ENCODE results near the gene XPR1.
"Not testable (repeated sequence)": the region's sequence is repeated elsewhere in the genome, so short reads cannot be mapped to it uniquely, and the experiment has no call there.

The XPR1 gene

DNA sequence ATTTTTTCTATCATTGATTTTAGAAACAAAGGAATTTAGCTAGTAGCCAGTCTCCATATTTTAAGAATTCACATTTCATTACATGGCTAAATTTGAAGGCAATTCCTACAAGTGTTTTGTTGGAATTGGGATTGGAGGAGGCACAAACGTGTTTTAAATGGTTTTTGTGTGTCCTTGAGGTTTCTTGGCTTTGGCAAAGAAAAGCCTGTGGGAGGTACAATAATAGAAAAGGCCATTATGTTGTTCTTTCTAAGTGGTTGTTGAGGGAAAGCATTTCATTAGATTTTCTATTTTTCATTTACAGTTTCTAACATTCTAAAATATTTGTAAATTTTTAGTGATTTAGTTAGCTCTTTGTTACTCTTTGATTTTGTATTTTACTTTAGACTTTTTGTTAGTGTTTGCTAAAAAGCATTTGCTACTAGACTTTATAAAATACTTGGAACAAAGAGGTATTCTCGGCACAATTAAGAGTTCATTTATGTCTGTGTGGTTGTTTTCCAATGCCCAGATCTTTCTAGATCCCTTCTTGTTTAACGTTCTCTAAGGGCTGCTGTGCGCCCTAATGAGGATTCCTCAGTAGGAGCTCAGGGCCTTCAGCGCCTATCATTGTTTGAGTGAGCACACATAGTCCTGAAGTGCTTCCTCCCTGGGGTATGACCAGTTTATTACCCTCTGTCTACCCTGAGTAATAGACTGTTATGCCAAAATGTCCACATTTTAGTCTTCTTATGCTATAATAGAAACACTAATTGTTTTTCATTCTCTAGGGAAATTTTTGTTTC lies 210.9 kb downstream of the XPR1 start:
- no peak for DNase-seq

DNA sequence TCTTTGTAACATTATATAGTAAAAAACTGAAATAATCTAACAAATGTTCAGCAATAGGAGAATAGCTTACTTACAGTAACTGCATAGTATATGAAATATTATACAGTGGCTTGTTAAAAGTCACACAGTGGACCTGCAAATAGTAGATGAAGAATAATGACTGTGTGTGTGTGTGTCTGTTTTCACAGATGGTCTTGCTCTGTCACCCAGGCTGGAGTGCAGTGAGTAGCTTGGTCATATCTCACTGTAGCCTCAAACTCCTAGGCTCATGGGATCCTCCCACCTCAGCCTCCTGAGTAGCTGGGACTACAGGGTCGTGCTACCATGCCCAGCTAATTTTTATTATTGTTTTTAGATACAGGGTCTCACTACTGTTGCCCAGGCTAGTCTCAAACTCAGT lies 213.5 kb downstream of the XPR1 start:
- no peak for DNase-seq

DNA sequence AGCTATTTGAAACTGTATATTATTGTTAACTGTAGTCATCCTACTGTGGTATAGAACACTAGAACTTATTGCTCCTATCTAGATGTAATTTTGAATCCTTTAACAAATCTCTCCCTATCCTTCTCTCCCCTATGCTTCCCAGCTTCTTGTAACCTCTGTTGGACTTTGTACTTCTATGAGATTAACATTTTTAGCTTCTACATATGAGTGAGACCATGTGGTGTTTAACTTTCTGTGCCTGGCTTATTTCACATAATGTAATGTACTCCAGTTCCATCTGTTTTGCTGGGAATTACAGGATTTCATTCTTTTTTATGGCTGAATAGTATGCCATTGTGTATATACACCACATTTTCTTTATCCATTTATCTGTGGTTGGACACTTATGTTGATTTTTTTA lies 216.4 kb downstream of the XPR1 start:
- no peak for DNase-seq

DNA sequence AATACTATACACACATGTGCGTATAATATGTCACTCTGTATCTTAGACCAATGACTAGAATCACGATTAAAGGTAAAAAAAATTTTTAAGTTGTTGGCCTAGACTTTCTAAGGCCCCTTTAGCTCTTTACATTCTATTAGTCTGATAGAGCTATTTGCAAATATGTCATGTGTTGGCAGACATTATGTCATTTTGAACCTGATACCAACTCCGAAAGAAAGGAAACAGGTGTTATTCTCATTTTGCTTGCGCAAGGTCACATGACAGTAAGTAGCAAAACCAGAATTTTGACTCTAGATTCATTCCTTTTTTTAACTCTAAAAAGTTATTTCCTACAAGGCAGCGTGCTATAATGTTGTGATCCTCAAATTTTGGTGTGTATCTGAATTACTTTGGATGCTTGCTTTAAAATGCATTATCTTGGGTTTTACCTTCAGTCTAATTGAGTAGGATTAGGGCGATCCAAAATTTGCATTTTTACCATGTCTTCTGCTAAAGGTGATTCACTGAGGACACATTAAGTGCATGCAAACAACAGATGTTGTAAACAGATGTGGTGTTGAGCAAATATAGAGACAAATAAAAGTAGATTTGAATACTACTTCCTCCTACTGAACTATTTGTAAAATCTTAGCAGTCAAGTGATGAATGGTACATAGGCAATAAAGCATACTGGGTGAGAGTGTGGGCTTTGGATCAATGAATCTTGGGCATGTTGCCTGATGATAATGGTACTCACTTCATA lies 217.4 kb downstream of the XPR1 start:
- DNase-seq, result no peak

DNA sequence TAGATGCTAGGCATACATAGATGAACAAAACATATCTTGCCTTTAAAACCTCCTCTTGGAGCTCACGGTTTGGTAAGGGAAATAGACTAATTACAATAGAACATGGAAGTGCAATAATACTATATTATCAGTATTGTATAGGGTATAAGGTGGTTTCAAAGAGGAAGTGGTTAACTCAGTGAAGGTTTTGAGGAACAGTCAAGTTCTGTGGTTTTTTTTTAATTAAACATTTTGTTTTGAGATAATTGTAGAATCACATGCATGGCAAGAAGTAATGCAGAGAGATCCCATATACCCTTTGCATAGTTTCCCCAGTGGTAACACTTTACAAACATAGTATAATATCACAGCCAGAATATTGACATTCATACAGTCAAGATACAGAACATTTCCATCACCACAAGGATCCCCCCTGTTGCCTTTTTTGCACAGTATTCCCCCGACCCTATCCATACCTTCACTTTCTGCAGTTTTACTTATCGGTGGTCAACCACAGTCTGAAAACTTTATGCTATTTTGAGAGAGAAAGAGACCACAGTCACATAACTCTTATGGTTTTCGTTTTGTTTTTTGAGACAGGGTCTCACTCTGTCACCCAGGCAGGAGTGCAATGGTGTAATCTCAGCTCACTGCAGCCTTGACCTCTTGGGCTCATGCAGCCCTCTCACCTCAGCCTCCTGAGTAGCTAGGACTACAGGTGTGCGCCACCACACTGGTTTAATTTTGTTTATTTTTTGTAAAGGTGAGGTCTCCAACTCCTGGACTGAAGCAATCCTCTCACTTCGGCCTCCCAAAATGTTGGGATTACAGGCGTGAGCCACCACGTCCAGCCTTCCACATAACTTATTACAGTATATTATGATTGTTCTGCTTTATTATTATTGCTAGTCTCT lies 220.4 kb downstream of the XPR1 start:
- no peak for DNase-seq

DNA sequence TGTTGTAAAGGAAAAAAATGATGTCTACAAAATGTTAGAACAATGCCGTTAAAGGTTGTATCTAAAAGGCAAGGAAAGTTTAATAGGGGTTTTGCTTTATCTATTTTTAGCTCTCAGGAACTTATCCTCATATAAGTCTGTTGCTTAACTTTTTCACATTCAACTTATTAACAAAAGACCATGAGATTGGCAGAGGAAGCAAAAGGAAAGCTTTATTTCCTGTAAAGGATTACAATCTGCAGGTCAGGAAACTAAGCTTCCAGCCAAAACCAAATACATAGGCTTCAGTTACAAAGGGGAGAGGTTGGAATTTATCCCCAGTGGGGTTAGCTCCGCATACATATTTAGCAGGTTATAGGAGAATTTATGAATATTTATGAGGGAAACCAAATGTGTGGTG lies 222.2 kb downstream of the XPR1 start:
- DNase-seq, result no peak

DNA sequence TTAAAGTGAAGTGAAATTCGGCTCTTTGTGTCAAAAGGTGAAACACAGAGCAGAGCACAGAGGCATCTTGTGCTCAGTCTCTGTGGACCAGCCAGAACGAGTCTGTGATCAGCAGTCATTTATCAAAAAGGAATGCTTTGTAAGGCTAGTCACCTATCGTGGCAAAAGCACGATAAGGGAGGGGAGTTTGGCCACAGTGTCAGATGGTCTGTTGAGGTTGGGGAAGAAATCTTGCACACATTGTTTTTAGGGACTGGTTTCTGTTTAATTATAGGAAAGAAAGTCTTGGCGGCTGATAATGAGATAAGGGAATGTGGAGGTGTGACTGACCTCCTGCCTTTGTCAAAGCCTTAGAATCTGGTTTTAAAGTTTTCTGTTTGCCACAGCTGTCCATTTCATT lies 222.6 kb downstream of the XPR1 start:
- no peak for DNase-seq

DNA sequence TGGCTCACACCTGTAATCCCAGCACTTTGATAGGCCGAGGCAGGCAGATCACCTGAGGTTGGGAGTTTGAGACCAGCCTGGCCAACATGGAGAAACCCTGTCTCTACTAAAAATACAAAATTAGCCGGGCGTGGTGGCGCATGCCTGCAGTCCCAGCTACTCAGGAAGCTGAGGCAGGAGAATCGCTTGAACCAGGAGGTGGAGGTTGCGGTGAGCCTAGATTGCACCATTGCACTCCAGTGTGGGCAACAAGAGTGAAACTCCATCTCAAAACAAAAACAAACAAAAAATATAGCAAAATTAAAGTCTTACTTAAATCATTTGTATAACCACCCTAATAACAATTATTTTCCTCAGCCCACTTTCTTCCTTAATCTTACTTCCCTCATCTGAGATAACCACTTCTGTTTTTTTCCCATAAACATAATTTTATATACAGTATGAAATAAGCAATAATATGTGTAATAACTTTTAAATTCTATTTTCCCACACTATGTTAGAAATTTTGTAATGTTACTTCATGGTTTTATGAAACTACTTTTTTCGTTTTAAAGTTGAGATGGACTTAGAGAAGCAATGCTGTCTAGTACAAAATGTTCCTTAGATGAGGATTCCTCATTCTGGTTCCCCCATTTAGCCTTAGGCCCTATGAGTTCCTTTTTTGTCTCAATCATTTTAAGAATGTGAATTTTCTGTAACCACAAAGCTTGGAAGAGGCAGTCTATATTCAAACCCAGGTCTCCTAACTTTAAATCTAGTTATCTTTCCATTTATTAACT lies 226.3 kb downstream of the XPR1 start:
- not testable (repeated sequence) for DNase-seq

DNA sequence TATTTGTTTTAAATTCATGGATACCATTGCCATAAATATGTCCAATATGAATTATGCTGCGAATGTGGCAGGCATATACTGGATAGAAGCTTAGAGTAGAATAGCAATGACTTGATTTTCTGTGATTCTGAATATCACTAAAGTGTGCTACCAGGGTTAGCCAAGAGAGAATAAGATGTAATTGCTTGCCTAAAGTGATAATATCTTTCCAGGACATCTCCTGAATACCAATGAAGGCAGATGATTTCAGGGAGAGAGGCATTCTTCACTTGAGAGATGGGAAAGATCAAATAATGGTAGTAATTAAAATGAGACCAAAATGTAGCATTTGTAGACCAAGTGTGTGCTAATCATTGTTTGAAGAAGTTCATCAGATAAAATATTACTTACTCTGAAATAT lies 227.5 kb downstream of the XPR1 start:
- no peak for DNase-seq

DNA sequence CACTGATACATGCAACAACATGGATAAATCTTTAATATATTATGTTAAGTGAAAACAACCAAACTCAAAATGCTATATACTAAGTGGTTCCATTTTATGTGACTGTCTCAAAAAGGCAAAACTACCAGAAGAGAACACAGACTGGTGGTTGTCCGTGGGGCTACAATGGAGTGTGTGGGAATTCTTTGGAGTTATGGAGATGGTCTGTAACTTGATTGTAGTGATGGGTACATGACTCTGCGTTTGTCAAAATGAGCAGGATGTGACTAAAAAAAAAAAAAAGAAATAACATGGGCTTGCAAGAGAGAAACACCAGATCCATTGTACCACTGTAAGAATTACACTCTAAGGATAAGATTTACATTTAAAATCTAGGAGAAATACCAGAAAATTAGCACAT lies 228.7 kb downstream of the XPR1 start:
- no peak for DNase-seq

DNA sequence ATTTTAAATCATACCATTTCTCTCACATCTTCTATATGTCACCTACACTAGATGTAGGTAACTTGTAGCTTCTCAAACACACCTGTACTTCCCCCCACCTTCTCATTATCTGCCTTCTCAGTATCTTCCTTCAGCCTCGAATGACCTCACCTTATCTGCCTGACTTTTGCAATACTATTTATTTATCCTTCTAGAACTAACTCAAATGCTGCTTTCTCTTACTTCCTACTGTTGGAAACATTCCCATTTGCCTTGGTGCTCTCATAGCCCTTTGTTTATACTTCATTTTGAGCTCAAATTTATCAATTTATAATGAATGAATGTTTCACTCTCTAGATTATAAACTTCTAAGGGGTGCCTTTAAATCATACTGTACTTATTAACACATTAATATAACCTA lies 230.5 kb downstream of the XPR1 start:
- no peak for DNase-seq

DNA sequence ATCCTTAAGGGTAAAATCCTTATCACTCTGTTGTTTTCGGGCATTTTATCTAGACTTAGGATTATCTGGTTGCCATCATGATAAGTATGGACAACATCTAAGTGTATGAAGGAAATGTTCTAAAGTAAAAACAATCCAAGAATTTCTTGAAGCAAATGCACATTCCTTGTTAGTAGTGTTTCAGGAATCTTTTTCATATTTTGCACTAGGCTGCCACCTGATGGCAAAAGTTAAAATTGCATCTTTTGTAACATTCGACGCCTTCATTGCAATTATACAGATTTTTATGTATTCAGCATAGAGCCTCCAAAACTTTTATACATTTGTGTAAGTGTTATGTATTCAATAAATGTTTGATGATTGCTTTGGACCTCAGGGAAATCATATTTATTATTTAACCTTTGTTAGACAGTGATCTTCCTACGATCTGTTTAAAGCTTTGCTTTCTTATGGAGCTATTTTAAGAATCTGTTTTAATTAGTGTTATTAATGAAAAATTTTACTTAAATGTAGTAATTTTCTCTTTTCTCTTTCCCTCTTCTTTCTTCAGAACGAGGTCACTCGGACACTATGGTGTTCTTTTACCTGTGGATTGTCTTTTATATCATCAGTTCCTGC lies 231.4 kb downstream of the XPR1 start:
- DNase-seq, result no peak

DNA sequence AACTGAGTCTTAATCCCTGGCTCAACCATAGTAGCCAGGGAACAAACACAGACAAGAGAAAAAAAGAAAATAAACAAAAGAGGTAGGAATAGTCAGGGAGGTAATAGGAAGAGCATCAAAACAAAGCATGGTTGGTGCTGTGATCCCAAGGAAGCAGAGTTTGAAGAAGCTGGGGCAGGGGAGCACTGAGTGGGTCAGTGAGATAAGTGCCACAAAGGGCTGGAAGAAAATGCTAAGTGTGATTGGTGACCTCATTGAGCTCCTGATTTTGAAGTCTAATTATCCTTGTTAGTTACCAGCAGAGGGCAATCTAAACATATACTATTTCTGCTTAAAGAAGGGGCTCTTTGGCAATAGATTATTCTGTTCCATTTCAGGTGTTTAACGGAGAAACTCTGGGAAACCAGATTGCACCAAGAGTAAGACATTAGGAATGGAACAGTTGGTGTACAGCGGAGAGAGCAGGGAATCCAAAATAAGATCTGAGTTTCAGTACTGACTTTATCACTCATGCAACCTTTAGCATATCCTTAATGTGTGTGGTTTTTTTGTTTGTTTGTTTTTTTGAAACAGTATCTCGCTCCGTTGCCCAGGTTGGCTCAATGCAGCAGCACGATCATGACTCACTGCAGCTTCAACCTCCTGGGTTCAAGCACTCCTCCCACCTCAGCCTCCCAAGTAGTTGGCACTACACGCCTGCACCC lies 250.1 kb downstream of the XPR1 start:
- no peak for DNase-seq

DNA sequence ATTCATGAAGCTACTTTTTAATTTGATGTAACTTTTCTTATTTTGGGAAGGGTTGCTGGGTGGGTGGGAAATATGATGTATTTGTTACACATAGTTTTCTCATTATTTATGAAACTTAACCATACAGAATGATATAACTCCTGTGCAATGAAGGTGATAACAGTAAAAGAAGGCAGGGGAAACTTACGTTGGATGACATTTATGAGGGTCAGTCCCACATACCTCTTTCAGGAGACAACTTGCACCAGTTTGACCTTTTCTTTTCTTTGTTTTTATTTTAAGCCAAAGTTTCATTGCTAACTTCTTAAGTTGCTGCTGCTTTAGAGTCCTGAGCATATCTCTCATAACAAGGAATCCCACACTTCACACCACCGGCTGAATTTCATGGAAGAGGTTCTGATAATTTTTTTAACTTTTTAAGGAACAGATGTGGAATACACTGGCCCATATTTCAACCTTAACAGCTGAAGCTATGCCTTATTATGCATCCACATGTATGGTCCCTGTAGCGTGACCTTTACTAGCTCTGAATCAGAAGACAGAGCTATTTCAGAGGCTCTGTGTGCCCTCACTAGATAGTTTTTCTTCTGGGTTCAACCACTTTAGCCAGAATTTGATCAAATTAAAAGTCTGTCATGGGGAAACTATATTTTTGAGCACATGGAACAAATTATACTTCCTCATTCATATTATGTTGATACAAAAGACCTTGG lies 252.9 kb downstream of the XPR1 start:
- no peak for DNase-seq

DNA sequence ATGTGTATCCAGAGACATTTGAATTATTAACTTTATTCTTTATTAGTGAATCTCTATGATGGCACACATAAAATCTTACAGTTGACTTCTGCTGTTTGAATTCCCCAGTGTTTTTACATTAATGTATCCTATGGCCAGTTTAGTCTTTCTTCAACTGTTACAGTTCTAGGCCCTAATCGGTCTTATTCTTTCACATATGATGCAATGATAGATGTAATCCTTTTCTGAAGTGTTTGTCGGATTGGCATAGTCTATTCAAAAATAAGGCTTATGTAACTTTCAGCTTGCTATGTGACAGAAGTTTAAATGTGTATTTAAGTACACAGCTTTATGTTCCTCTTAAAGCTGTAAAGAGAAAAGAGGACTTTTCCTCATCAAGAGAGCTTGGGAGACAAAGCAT lies 254.5 kb downstream of the XPR1 start:
- no peak for DNase-seq

DNA sequence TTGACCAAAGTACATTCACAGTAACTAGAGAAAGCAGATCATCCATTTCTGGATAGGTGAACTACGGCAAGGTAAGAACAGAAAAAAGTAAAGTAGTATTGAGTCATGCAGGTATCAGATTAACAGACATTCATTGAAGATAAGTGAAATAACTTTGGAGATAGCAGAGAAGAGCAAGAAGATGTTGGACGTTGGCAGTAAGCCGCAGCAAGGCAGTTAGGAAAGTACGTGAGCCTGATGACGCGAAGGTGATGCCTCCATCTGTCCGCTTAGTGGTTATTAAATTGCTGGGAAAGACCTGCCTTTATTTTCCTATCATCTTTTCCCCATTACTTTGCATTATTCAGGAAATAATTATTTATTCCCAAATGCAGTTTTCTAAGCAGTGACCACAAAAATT lies 256.0 kb downstream of the XPR1 start:
- DNase-seq, result no peak

DNA sequence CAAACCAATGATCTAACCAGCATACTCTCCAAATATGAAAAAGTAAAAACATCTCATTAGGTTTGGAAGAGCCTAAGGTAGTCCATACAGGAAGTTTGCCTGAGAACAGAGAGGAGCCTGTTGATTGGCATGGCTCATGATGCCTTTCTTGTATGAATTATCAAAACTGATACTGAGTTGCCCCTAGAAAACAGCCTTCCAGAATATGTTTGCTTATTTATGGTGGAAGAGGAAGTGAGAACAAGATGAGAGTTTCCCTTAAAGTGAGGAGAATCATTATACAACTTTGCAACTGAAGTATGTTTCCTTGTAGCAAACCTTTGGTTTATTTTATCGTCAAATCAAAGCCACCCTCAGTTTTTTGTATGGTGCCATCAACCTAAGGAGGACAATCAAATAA lies 257.0 kb downstream of the XPR1 start:
- DNase-seq, result no peak

DNA sequence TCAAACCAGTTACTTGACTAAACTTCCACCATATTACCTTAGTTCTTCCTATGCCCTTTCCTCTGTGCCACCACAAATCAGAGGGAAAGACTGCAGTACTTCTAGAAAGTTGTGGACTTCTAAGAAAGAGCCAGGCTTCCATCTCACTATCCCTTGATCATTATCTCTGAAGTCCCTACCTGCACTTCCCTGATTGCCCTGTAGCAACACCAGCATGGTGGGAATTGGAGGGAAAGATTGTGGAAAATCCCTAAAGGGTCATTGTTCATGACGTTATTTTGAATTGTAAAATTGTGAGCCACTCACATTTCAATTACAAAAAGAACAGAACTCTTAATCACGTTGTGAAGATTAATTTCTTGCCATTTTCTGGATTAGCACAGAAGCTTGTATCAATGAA lies 257.5 kb downstream of the XPR1 start:
- DNase-seq, result no peak

DNA sequence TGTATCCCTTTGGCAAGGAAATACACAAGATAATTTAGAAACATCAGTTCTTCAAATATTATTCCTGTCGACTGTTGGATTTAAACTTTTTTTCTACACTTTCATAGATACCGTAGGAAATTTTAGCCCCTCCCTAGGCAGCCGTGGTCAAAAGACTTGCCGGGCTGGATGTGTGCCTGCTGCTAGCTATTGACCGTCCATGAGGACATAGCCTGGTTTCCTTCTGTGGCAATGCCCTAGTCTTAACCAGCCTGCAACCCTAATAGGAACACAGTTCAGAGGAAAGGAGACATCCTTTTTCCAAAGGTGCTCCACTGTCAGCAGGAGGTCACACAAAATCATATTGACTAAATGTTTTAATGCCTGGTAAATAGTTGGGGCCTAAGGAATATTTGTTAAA lies 260.4 kb downstream of the XPR1 start:
- DNase-seq, result no peak

DNA sequence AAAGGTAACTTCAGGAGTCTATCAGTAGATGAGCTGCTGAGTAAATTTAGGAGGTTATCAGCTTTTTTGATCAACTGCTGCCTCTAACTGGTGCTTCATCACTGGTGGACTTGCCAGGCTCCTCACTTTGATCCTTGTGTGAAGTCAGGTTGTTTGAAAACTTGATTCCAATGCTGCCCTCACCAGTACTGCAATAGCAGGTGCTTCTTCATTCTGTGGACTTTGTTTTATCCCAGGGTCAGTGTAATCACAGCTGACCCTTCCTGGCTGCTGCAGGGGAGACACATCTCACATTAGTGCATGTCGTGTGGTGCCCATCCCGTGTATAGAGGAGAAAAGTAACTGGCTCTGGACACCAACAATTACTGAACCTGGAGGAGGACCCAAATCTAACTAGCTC lies 260.9 kb downstream of the XPR1 start:
- no peak for DNase-seq

DNA sequence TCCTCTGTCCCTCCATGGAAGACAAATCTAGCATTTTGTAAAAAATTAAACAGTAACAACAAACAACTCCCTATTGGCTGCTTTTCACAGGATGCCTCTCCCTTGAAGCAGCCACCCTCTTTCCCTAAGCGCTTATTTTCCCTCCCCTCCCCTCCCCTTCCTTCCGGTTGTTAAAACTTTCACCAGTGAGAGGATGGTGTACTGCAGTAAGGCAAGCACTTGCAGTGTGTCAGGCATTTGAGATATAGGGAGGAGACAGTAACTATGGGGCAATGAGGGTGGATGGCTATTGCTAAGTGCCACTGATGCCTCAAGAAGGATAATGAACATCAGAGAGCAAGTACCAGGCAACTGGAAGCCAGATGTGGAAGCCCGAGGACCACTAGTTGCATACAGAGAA lies 261.8 kb downstream of the XPR1 start:
- DNase-seq, result no peak

Measured in activated CD4-positive, CD25-positive, alpha-beta regulatory T cell treated with anti-CD3 and anti-CD28 coated beads, Interleukin-2, amount 50 U/mL, for 72 hours (primary cell).